Smooth muscle cell (in vitro differentiated cells): ENCODE data around the gene PSMD10. TPM values are rescaled to one million over a fixed set of nuclear protein-coding genes. Genes with fewer than 3 reads are reported as not detected.
A peak's percentile ranks its signal among the peaks of the same experiment; 100 is the strongest.

Experiments
- DNase-seq: peaks from one replicate; lab custom pipeline; 2025; ENCODE audit not compliant: unreplicated experiment; lab: John Stamatoyannopoulos, UW
- H2AFZ ChIP-seq: fragments of 200-600 bp; sonication (generic); 2 replicates; pipeline ENCODE4 v1.6.0; 2016; ENCODE audit warnings: antibody characterized with exemption, low read depth, mild to moderate bottlenecking
- H3F3A ChIP-seq: fragments of 200-600 bp; sonication (generic); 2 replicates; pipeline ENCODE4 v1.6.0; 2017; ENCODE audit warnings: antibody characterized with exemption, low read depth
- H3K27ac ChIP-seq: fragments of 200-600 bp; sonication (generic); 2 replicates; pipeline ENCODE4 v1.5.1; 2016; ENCODE audit warnings: low read depth, mild to moderate bottlenecking
- H3K27me3 ChIP-seq: fragments of 200-600 bp; sonication (generic); 2 replicates; pipeline ENCODE4 v1.6.1; 2016; ENCODE audit warnings: low read depth, mild to moderate bottlenecking
- H3K36me3 ChIP-seq: fragments of 200-600 bp; sonication (generic); 2 replicates; pipeline ENCODE4 v1.5.1; 2016; ENCODE audit warnings: low read depth
- H3K4me1 ChIP-seq: fragments of 200-600 bp; sonication (generic); 2 replicates; pipeline ENCODE4 v1.5.1; 2016; ENCODE audit warnings: low read depth
- H3K4me2 ChIP-seq: fragments of 200-600 bp; sonication (generic); 2 replicates; pipeline ENCODE4 v1.6.0; 2016; ENCODE audit warnings: mild to moderate bottlenecking
- H3K4me3 ChIP-seq: fragments of 200-600 bp; sonication (generic); 2 replicates; pipeline ENCODE4 v1.5.1; 2016; ENCODE audit warnings: mild to moderate bottlenecking
- H3K79me2 ChIP-seq: fragments of 200-600 bp; sonication (generic); 2 replicates; pipeline ENCODE4 v1.6.0; 2016; ENCODE audit warnings: low read depth, mild to moderate bottlenecking
- H3K9ac ChIP-seq: fragments of 200-600 bp; sonication (generic); 2 replicates; pipeline ENCODE4 v1.6.0; 2016; ENCODE audit warnings: low read depth
- H3K9me3 ChIP-seq: fragments of 200-600 bp; sonication (generic); replicated peaks from 2 replicates; pipeline ENCODE4 v1.5.1; 2016; ENCODE audit warnings: low read depth
- H4K20me1 ChIP-seq: fragments of 200-600 bp; sonication (generic); 2 replicates; pipeline ENCODE4 v1.6.0; 2016; ENCODE audit warnings: low read depth
- WGBS: methylation state at CpG from one replicate; pipeline ENCODE4 v1.1.7; 2016; ENCODE audit warnings: low lambda C conversion rate; 5-methylcytosine and 5-hydroxymethylcytosine counted together
- polyA plus RNA-seq: library from polyadenylated mRNA; unstranded; fragments of >200 nt; fragmentation: Nextera tagmentation; extraction: Ambion mirVana; gene quantifications from 2 replicates; pipeline ENCODE4 v1.2.1, GENCODE V29; 2016
- total RNA-seq: library from RNA; depleted of rRNA; stranded (reverse); fragments of >200 nt; gene quantifications from 2 replicates; pipeline ENCODE4 v1.2.3, GENCODE V29; 2014
- TF ChIP-seq, protein P1 (sequence below): fragments of 200-600 bp; sonication (generic); IDR thresholded peaks from 2 replicates; pipeline ENCODE4 v1.5.1; 2017; ENCODE audit warnings: borderline replicate concordance, mild to moderate bottlenecking, antibody characterized with exemption; ENCODE audit not compliant: insufficient read depth, poor library complexity, severe bottlenecking

The PSMD10 gene
- total and polyA plus RNA-seq, 2 experiments from 2014 or later = 75.6 to 93.9 TPM

DNA sequence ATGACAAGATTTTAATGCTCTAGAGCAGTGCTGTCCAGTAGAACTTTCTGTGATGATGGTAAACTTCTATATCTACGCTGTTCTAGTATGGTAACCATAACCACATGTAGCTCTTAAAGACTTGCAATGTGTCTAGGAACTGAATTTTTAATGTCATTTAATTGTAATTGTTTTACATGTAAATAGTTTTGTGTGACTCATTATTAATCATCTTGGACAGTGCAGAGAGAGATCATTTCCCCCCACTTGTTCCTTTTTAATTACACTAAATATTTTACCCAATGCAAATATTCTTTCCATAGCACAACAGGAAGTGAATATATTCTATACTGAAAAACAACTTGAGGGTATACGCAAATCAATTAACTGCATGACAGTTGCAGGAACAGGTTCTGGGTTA lies 6.0 kb upstream of the PSMD10 start:
- no peak for DNase-seq
- H3K27me3 ChIP-seq = no peaks in the 10 kb centered on the region

DNA sequence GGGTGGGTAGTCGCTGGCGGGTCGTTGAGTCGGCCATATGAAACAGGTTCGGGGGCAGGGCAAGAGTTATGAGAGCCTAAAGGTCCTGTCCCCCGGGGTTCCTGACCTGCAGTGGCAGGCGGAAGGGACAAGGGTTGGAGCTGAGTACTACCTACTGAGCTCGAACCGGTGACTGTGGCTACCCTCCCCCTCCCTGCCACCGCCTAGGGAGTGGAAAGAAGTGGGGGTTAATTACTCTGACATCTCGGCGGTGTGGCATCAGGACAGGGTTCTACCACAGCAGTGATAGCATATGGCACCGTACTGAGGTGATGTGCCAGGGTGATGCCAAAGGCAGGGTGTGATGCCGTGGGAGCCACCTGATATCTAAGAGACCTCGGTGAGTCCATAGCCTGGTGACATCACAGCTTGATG lies 543 bp upstream of the PSMD10 start:
- no peak for DNase-seq
- H4K20me1 ChIP-seq = no peaks in the 10 kb centered on the region
- H3K4me1 ChIP-seq = peaks cover 6% of the 10 kb centered on the region
- no peaks in the 10 kb centered on the region for H3K9me3 ChIP-seq
- H2AFZ ChIP-seq = peak overlapping the region; percentile 70
- peak overlapping the region; percentile 72 for H3K4me3 ChIP-seq
- no peaks in the 10 kb centered on the region for H3K27me3 ChIP-seq
- no peaks in the 10 kb centered on the region for H3F3A ChIP-seq
- H3K4me2 ChIP-seq = peak overlapping the region; percentile 82
- no peak overlapping the region for H3K9ac ChIP-seq
- no peak overlapping the region for H3K27ac ChIP-seq
- H3K79me2 ChIP-seq = peaks cover 19% of the 10 kb centered on the region
- WGBS = 36% methylated on average over 15 of the region's 15 CpGs
- TF ChIP-seq, protein P1, sequence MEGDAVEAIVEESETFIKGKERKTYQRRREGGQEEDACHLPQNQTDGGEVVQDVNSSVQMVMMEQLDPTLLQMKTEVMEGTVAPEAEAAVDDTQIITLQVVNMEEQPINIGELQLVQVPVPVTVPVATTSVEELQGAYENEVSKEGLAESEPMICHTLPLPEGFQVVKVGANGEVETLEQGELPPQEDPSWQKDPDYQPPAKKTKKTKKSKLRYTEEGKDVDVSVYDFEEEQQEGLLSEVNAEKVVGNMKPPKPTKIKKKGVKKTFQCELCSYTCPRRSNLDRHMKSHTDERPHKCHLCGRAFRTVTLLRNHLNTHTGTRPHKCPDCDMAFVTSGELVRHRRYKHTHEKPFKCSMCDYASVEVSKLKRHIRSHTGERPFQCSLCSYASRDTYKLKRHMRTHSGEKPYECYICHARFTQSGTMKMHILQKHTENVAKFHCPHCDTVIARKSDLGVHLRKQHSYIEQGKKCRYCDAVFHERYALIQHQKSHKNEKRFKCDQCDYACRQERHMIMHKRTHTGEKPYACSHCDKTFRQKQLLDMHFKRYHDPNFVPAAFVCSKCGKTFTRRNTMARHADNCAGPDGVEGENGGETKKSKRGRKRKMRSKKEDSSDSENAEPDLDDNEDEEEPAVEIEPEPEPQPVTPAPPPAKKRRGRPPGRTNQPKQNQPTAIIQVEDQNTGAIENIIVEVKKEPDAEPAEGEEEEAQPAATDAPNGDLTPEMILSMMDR = no peak
- no peaks in the 10 kb centered on the region for H3K36me3 ChIP-seq

More for the DNA sequence above, 6.0 kb upstream of the PSMD10 start:
- H2AFZ ChIP-seq = no peak overlapping the region
- WGBS = 84% methylated on average over 2 of the region's 2 CpGs
- no peak overlapping the region for H3K27ac ChIP-seq
- peaks cover 5% of the 10 kb centered on the region for H3K9me3 ChIP-seq
- no peaks in the 10 kb centered on the region for H3K36me3 ChIP-seq
- H3K4me2 ChIP-seq = no peak overlapping the region
- H3K4me1 ChIP-seq = no peaks in the 10 kb centered on the region
- TF ChIP-seq, protein P1 = no peak
- no peaks in the 10 kb centered on the region for H3K79me2 ChIP-seq
- no peak overlapping the region for H3K9ac ChIP-seq
- H3K4me3 ChIP-seq = no peak overlapping the region
- no peaks in the 10 kb centered on the region for H3F3A ChIP-seq
- H4K20me1 ChIP-seq = peaks cover 5% of the 10 kb centered on the region

DNA sequence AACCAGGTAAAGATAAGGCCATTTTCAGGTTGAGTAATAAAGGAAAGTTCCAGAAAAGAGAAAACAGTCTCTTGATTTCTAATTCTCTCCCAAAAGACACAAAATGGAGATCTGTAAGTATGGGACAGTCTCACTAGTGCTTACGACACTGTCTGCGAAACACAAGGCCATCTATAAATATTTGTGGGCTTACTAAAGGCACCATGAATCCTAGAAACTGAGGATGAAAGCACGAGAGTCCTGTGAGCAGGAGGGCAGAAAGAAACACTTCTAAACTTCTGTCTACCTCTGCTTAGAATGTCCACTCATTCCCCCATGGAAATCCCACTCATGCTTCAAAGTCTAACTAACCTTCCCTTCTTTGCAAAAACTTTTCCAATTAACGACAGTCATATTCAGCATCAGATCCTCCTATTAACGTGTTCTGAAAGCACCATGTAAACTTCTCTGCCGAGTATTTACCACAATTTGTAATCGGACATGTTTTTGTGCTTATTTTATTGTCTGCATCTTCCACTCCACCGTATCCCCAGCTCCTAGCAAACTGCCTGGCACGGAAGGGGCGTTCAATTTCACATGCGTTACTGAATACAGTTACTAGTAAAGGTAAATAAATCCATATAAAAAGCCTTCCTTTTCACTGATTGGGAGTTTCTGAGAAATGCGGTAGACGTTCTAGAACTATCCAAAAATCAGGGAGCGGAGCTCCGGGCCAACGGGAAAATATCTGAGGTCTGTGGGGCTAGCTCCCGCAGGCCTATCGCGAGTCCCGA lies 665 bp downstream of the PSMD10 start:
- no peaks in the 10 kb centered on the region for H3F3A ChIP-seq
- H3K4me3 ChIP-seq = peak overlapping the region; percentile 72
- peak overlapping the region; percentile 95 for H3K9ac ChIP-seq
- H2AFZ ChIP-seq = peak overlapping the region; percentile 78
- no peaks in the 10 kb centered on the region for H3K27me3 ChIP-seq
- peak overlapping the region; percentile 87 for H3K4me2 ChIP-seq
- no peaks in the 10 kb centered on the region for H3K36me3 ChIP-seq
- 41% methylated on average over 20 of the region's 20 CpGs for WGBS
- no peak for DNase-seq
- no peaks in the 10 kb centered on the region for H4K20me1 ChIP-seq
- H3K4me1 ChIP-seq = peaks cover 6% of the 10 kb centered on the region
- H3K9me3 ChIP-seq = no peaks in the 10 kb centered on the region
- TF ChIP-seq, protein P1 = no peak
- H3K27ac ChIP-seq = peak overlapping the region; percentile 97
- peaks cover 19% of the 10 kb centered on the region for H3K79me2 ChIP-seq

GRCh38 chrX:108088511-108088910 lies 2.8 kb downstream of the PSMD10 start:
- DNase-seq = no peak
- Histone ChIP-seq H3K4me1 (peaks cover 6% of the 10 kb centered on the region), H3K4me2 (no peak overlapping the region), H3K27me3 (no peaks in the 10 kb centered on the region), H4K20me1 (no peaks in the 10 kb centered on the region), H3K9ac (no peak overlapping the region), H3K27ac (no peak overlapping the region), H2AFZ (no peak overlapping the region), H3K9me3 (no peaks in the 10 kb centered on the region), H3K79me2 (peaks cover 19% of the 10 kb centered on the region), H3F3A (no peaks in the 10 kb centered on the region), H3K4me3 (no peak overlapping the region), H3K36me3 (no peaks in the 10 kb centered on the region)
- 51% methylated on average over 1 of the region's 1 CpG for WGBS
- TF ChIP-seq, protein P1 = no peak
